GM06990 (cell line): ENCODE data around the gene CAMK1D.

ENCODE experiments used
- DNase-seq: peaks from one replicate; pipeline ENCODE4 v3.0.0-alpha.2; 2011; ENCODE audit not compliant: insufficient read length; ENCODE audit errors: extremely low read depth
- H3K27me3 ChIP-seq: replicated peaks from 2 replicates; pipeline ENCODE4 v1.6.0; 2011; ENCODE audit warnings: low read length; ENCODE audit not compliant: control insufficient read depth, insufficient read depth
- H3K36me3 ChIP-seq: 2 replicates; pipeline ENCODE4 v1.5.1; 2011; ENCODE audit warnings: low read length; ENCODE audit not compliant: control insufficient read depth, insufficient read depth
- H3K4me3 ChIP-seq: replicated peaks from 2 replicates; pipeline ENCODE4 v1.5.1; 2011; ENCODE audit warnings: low read depth, mild to moderate bottlenecking, control low read depth, low read length
- TF ChIP-seq, protein P1 (sequence below): IDR thresholded peaks from 2 replicates; pipeline ENCODE4 v1.5.1; 2011; ENCODE audit warnings: low read length, control low read depth, mild to moderate bottlenecking, inconsistent platforms; ENCODE audit not compliant: insufficient read depth, poor library complexity, severe bottlenecking

Gene CAMK1D

DNA sequence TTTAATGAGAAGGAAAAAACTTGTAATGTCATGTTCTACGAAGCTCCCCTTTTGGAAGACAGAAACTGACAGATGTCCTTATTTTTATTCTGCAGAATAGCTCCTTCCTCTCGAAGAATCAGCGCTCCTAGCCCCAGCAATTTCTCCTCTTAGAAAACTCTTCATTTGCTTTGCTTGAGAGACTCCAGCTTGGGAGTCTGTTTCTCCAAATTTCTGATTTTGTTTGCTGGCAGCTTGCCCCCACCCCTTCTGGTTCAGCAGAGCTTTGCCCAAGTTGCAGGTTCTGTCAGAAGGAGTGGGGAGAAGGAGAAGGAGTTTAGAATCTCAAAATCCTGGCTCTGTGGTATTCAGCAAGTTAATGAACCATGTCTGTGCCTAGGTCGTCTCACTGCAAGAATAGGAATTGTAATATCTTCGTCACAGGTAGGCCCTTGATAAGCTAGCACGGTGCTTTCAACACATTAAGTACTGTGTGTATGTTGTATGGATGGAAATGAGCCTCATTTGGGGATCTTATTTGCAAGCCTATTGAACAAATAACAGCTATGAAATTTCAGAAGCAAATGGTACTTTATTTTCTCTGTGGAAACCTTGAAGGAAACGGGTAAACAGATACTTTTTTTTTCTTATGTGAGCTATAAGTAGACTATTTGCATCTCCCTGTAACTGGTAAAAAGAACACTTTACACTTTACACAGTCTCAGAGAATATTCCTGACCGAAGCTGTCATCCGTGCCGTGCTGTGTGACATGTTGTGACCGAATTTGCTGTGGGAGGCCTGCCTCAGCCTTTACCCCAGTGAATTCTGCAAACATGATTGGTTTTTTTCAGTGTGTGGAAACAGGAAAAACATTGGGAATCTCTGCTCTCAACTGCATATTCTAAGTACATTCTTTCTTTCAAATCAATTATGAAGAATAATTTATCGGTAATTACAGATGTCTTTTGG lies 290.9 kb downstream of the CAMK1D start:
- no peak for DNase-seq
- TF ChIP-seq, protein P1, sequence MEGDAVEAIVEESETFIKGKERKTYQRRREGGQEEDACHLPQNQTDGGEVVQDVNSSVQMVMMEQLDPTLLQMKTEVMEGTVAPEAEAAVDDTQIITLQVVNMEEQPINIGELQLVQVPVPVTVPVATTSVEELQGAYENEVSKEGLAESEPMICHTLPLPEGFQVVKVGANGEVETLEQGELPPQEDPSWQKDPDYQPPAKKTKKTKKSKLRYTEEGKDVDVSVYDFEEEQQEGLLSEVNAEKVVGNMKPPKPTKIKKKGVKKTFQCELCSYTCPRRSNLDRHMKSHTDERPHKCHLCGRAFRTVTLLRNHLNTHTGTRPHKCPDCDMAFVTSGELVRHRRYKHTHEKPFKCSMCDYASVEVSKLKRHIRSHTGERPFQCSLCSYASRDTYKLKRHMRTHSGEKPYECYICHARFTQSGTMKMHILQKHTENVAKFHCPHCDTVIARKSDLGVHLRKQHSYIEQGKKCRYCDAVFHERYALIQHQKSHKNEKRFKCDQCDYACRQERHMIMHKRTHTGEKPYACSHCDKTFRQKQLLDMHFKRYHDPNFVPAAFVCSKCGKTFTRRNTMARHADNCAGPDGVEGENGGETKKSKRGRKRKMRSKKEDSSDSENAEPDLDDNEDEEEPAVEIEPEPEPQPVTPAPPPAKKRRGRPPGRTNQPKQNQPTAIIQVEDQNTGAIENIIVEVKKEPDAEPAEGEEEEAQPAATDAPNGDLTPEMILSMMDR, result no peak
- Histone ChIP-seq H3K27me3 (no peaks in the 10 kb centered on the region), H3K36me3 (no peaks in the 10 kb centered on the region), H3K4me3 (no peak overlapping the region)

DNA sequence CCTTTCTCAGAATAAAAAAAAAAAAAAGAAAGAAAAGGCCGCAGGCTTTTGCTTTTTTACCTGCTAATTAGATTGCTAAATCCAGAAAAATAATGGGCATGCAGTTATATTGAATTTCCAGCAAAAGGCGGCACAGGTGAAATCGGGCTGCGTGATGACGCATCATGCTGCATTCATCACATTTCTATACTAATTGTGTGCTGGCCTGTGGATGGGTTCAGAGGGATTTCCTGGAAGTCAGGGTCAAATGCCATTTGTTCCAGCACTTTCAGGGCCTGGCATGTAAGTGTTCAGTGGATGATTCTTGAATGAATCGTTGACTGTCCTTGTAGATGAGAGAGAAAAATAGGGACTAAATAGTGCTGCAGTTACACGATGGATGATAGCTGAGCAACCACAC lies 292.7 kb downstream of the CAMK1D start:
- TF ChIP-seq, protein P1, result no peak
- Histone ChIP-seq H3K4me3 (no peak overlapping the region), H3K36me3 (no peaks in the 10 kb centered on the region), H3K27me3 (no peaks in the 10 kb centered on the region)
- DNase-seq, result no peak

DNA sequence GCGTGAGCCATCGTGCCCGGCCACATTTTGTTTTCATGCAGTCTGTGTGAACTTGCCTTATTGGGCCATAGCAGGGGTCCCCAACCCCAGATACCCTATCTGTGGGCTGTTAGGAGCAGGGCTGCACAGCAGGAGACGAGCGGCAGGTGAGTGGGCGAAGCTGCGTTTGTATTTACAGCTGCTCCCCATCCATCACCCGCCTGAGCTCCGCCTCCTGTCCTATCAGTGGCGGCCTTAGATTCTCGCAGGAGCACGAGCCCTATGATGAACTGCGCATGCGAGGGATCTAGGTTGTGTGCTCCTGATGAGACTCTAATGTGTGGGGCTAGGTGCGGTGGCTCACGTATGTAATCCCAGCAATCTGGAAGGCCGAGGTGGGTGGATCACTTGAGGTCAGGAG lies 293.9 kb downstream of the CAMK1D start:
- Histone ChIP-seq H3K27me3 (no peaks in the 10 kb centered on the region), H3K36me3 (no peaks in the 10 kb centered on the region), H3K4me3 (no peak overlapping the region)
- no peak for DNase-seq
- TF ChIP-seq, protein P1, result no peak

DNA sequence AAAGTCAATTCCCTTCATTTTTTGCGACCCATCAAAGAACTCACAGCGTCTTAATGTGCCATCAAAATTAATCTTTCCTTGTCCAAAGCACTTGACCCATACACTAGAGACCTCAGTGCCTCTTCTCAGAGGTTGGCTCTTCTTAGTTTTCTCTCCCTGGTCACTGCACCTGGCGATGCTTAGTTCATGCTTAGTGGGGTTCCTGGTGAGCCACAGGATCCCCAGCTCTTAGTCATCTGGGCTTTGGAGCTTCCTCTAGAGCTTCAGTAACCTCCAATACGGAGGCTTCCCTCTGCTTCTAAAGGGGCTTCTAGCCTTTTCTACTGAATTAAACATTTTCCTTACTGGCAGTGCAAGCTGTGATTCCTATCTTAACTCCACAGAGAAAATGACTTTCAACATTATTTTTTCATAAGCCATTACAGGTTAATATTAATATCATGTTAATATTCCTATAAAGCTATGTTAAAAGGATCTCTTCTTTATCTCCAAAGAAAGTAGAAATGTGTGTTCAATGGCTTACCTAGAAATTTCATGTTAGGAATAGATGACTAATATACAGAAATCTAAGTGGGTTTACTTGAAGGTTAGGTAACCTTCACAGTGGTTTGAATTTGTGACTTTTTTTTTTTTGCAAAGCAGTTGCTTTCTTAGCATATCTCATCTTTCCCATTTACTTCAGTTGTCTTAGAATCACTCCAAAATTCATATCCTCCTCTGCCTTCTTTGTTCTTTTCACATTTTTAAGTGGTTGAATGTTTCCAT lies 295.2 kb downstream of the CAMK1D start:
- DNase-seq, result no peak

DNA sequence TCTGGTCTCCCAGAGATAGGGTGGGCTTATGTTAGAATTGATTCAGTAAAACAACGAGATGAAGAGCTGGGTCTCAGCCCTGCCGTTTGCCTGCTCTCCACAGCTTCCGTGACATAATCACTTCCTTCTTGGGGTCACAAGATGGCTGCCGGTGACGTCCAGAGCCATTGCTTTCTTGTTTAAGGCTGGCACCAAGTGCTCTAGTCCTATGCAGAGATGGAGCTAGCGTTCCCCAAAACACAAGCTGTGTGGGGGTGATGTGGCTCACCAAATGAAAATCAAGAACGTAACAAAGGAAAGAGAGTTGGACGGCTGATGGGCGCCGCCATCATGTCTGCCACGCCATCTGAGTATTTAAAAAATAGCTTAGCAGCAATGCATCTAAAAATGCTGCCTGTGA lies 296.1 kb downstream of the CAMK1D start:
- Histone ChIP-seq H3K4me3 (no peak overlapping the region), H3K27me3 (no peaks in the 10 kb centered on the region), H3K36me3 (no peaks in the 10 kb centered on the region; the same call in 1 of the 2 replicates)
- TF ChIP-seq, protein P1, result no peak
- DNase-seq, result no peak

More for the DNA sequence above, 295.2 kb downstream of the CAMK1D start:
- Histone ChIP-seq H3K27me3 (no peaks in the 10 kb centered on the region), H3K4me3 (no peak overlapping the region), H3K36me3 (no peaks in the 10 kb centered on the region)
- TF ChIP-seq, protein P1, result no peak
